Keratinocyte (primary cell): ENCODE measurements around the gene APBB2. TPM values are rescaled to one million over a fixed set of nuclear protein-coding genes. Genes with fewer than 3 reads are reported as not detected.

Experiments used
- DNase-seq: peaks from one replicate; pipeline ENCODE4 v3.0.0-alpha.2; 2011; ENCODE audit warnings: low read depth, missing footprints, low spot score
- FAIRE-seq: peaks from 2 replicates; lab custom pipeline; 2011; peaks lifted over from hg19 to GRCh38; lab: Jason Lieb, UNC
- H2AFZ ChIP-seq: 2 replicates; pipeline ENCODE4 v1.6.0; 2012; ENCODE audit warnings: low read length, control low read depth, inconsistent platforms; ENCODE audit not compliant: control insufficient read depth
- H3K27ac ChIP-seq: 2 replicates; pipeline ENCODE4 v1.5.1; 2011; ENCODE audit warnings: low read length; ENCODE audit not compliant: control insufficient read depth, insufficient read depth
- H3K27me3 ChIP-seq: 3 replicates; pipeline ENCODE4 v1.6.0; 2011; ENCODE audit warnings: low read length; ENCODE audit not compliant: control insufficient read depth, insufficient read depth; ENCODE audit errors: extremely low read depth
- H3K36me3 ChIP-seq, 2 experiments: 2 replicates in 1 of 2; 3 replicates in 1 of 2; pipeline ENCODE4 v1.5.1; 2011; ENCODE audit warnings: low read length in 2 of 2, mild to moderate bottlenecking in 1 of 2; ENCODE audit not compliant: control insufficient read depth in 2 of 2, insufficient read depth in 2 of 2; ENCODE audit errors: extremely low read depth in 1 of 2
- H3K4me1 ChIP-seq: 3 replicates; pipeline ENCODE4 v1.5.1; 2011; ENCODE audit warnings: low read length; ENCODE audit not compliant: control insufficient read depth, insufficient read depth; ENCODE audit errors: extremely low read depth
- H3K4me2 ChIP-seq: 3 replicates; pipeline ENCODE4 v1.6.0; 2011; ENCODE audit warnings: low read depth, low read length; ENCODE audit not compliant: control insufficient read depth, insufficient read depth; ENCODE audit errors: extremely low read depth
- H3K4me3 ChIP-seq, 3 experiments: fragments of 200-600 bp in 1 of 3; sonication (generic) in 1 of 3; 2 replicates in 2 of 3; 3 replicates in 1 of 3; pipeline ENCODE4 v1.5.1; 2011 to 2016; ENCODE audit warnings: low read length in 3 of 3, mild to moderate bottlenecking in 3 of 3, control low read depth in 2 of 3, inconsistent platforms in 1 of 3, low read depth in 1 of 3, mixed read lengths in 1 of 3, mixed run types in 1 of 3, moderate library complexity in 1 of 3; ENCODE audit not compliant: control insufficient read depth in 2 of 3, insufficient read depth in 2 of 3; ENCODE audit errors: extremely low read depth in 1 of 3
- H3K79me2 ChIP-seq: 2 replicates; pipeline ENCODE4 v1.6.0; 2012; ENCODE audit warnings: low read length; ENCODE audit not compliant: control insufficient read depth, insufficient read depth
- H3K9ac ChIP-seq: 3 replicates; pipeline ENCODE4 v1.6.0; 2011; ENCODE audit warnings: low read length; ENCODE audit not compliant: control insufficient read depth, insufficient read depth; ENCODE audit errors: extremely low read depth
- H3K9me1 ChIP-seq: 3 replicates; pipeline ENCODE4 v1.6.0; 2011; ENCODE audit warnings: low read length; ENCODE audit not compliant: control insufficient read depth, insufficient read depth; ENCODE audit errors: extremely low read depth
- H3K9me3 ChIP-seq: 2 replicates; pipeline ENCODE4 v1.5.1; 2012; ENCODE audit warnings: low read depth, low read length; ENCODE audit not compliant: control insufficient read depth
- H4K20me1 ChIP-seq: 3 replicates; pipeline ENCODE4 v1.6.0; 2011; ENCODE audit warnings: low read length; ENCODE audit not compliant: control insufficient read depth, insufficient read depth; ENCODE audit errors: extremely low read depth
- CTCF ChIP-seq, 3 experiments: IDR thresholded peaks in 1 of 3; conservative IDR thresholded peaks in 1 of 3; optimal IDR thresholded peaks in 1 of 3; 2 replicates in 2 of 3; 3 replicates in 1 of 3; pipeline versions ENCODE3 to v1.5.1; 2011; ENCODE audit warnings: low read length in 3 of 3, mild to moderate bottlenecking in 3 of 3, moderate library complexity in 2 of 3, control low read depth in 1 of 3, inconsistent platforms in 1 of 3; ENCODE audit not compliant: insufficient read depth in 2 of 3; ENCODE audit errors: extremely low read depth in 1 of 3
- EZH2 ChIP-seq: IDR thresholded peaks from one replicate; pipeline ENCODE4 v1.6.1; 2012; ENCODE audit warnings: inconsistent platforms, mild to moderate bottlenecking, low read length, moderate library complexity
- dilution Hi-C: fragments of 300-500 bp; cut with MboI; formaldehyde crosslinking; loops from one replicate; pipeline ENCODE4 v1.7.0; 2020; ENCODE audit warnings: low sequenced_read_pairs; ENCODE audit not compliant: extremely low pct_ligation_motif_present
- polyA plus RNA-seq, 5 experiments: library from polyadenylated mRNA; depleted of rRNA in 3 of 5; stranded (reverse) in 3 of 5; stranded (forward) in 1 of 5; unstranded in 1 of 5; fragments of >200 nt; gene quantifications; 1 replicate in 1 of 5; 2 replicates in 3 of 5; 3 replicates in 1 of 5; pipeline versions ENCODE4 v1.2.1 to v1.2.3, GENCODE V29; 2011 to 2012; ENCODE audit warnings: missing spikeins in 2 of 5, low read depth in 1 of 5, low replicate concordance in 1 of 5

The APBB2 gene
- polyA plus RNA-seq, 1 donor (not counting 4 experiments of a cell fraction or from before 2014, with no cell fraction given), result 57.3 TPM

GRCh38 chr4:41175794-41176193, 38.5 kb downstream of the APBB2 start:
- H3K9me3 ChIP-seq, result no peaks in the 10 kb centered on the region
- DNase-seq (no peak), FAIRE-seq (no peak)
- no peaks in the 10 kb centered on the region for H3K36me3 ChIP-seq
- H3K4me1 ChIP-seq, result peaks cover 25% of the 10 kb centered on the region
- H3K4me2 ChIP-seq, result no peak overlapping the region
- no peak overlapping the region for H3K27ac ChIP-seq
- no peak overlapping the region for H2AFZ ChIP-seq
- peaks cover 89% of the 10 kb centered on the region for H3K79me2 ChIP-seq
- no peak overlapping the region for H3K9ac ChIP-seq
- H4K20me1 ChIP-seq, result peaks cover 2% of the 10 kb centered on the region
- H3K9me1 ChIP-seq, result peaks cover 4% of the 10 kb centered on the region
- H3K27me3 ChIP-seq, result no peaks in the 10 kb centered on the region
- dilution Hi-C loops, result no loop called here
- TF ChIP-seq EZH2 (no peak), CTCF (optimal IDR thresholded peaks at IDR 0.05 in 1 of 3, IDR thresholded peaks at IDR 0.05 in 1 of 3, conservative IDR thresholded peaks at IDR 0.05 in 1 of 3; ENCODE audit: extremely low read depth in 1 of 3, insufficient read depth in 2 of 3, low read length in 3 of 3) (no peak)
- no peak overlapping the region for H3K4me3 ChIP-seq

GRCh38 chr4:41174444-41174843, 39.9 kb downstream of the APBB2 start:
- no peaks in the 10 kb centered on the region for H3K27me3 ChIP-seq
- H3K4me1 ChIP-seq, result peaks cover 25% of the 10 kb centered on the region
- no peak overlapping the region for H3K4me3 ChIP-seq
- no peaks in the 10 kb centered on the region for H4K20me1 ChIP-seq
- DNase-seq (no peak), FAIRE-seq (peak; percentile 9)
- TF ChIP-seq CTCF (optimal IDR thresholded peaks at IDR 0.05 in 1 of 3, IDR thresholded peaks at IDR 0.05 in 1 of 3, conservative IDR thresholded peaks at IDR 0.05 in 1 of 3; ENCODE audit: extremely low read depth in 1 of 3, insufficient read depth in 2 of 3, low read length in 3 of 3), result no peak
- no peaks in the 10 kb centered on the region for H3K9me3 ChIP-seq
- H3K9ac ChIP-seq, result no peak overlapping the region
- no peaks in the 10 kb centered on the region for H3K36me3 ChIP-seq
- H3K9me1 ChIP-seq, result peaks cover 2% of the 10 kb centered on the region
- no peak overlapping the region for H3K4me2 ChIP-seq
- dilution Hi-C loops, result no loop called here
- peaks cover 86% of the 10 kb centered on the region for H3K79me2 ChIP-seq
- H3K27ac ChIP-seq, result no peak overlapping the region
- H2AFZ ChIP-seq, result no peak overlapping the region
